ENCODE measurements around the gene RBM25.

The RBM25 gene

GRCh38 chr14:73172500-73172899 is 114.2 kb downstream of the RBM25 start:
- no peak for DNase-seq

DNA sequence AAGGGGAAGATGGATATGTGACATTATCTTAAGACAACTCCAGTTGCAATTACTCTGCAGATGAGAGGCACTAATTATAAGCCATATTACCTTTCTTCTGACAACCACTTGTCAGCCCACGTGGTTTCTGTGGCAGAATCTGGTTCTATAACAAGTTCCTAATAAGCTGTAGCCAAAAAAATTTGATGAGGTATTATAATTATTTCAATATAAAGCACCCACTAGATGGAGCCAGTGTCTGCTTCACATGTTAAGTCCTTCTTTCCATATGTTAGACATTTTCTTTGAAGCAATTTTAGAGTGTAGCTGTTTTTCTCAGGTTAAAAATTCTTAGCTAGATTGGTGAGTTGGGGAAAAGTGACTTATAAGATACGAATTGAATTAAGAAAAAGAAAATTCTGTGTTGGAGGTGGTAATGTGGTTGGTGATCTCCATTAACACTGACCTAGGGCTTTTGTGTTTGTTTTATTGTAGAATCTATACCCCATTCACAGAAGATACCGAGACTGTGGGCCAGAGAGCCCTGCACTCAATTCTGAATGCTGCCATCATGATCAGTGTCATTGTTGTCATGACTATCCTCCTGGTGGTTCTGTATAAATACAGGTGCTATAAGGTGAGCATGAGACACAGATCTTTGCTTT is 114.9 kb downstream of the RBM25 start:
- DNase-seq = no peak
